K562 (cell line): ENCODE measurements around the gene SERPIND1. TPM values are rescaled to one million over a fixed set of nuclear protein-coding genes. Genes with fewer than 3 reads are reported as not detected.

ENCODE experiments used
- KDM5B ChIP-seq: fragments of 200-600 bp; sonication (generic); IDR thresholded peaks from 2 replicates; pipeline ENCODE4 v1.6.1; 2012; ENCODE audit warnings: low read depth, mild to moderate bottlenecking, moderate library complexity, low read length, control low read depth, inconsistent platforms; ENCODE audit not compliant: insufficient replicate concordance
- KLF1 ChIP-seq: fragments of 450-650 bp; IDR thresholded peaks from 2 replicates; pipeline ENCODE4 v1.6.1; 2016; ENCODE audit warnings: missing genetic modification characterization, missing compliant biosample characterization
- MBD1 ChIP-seq: fragments of 250-450 bp; sonication (Bioruptor Pico); IDR thresholded peaks from 2 replicates; pipeline ENCODE4 v1.8.0; 2022; ENCODE audit warnings: inconsistent platforms
- MGA ChIP-seq: fragments of 450-650 bp; IDR thresholded peaks from 2 replicates; pipeline ENCODE4 v1.6.1; 2016; ENCODE audit warnings: mild to moderate bottlenecking, moderate library complexity
- NCOA1 ChIP-seq: fragments of 450-650 bp; IDR thresholded peaks from 2 replicates; pipeline ENCODE4 v1.6.1; 2016; ENCODE audit warnings: low read depth
- PHB ChIP-seq: fragments of 250-450 bp; sonication (Bioruptor Pico); IDR thresholded peaks from 2 replicates; pipeline ENCODE4 v1.5.0; 2021
- STAT5A ChIP-seq: IDR thresholded peaks from 2 replicates; pipeline ENCODE4 v1.6.1; 2012; ENCODE audit warnings: low read length, inconsistent platforms, borderline replicate concordance
- THAP12 ChIP-seq: fragments of 250-450 bp; sonication (Bioruptor Pico); IDR thresholded peaks from 2 replicates; pipeline ENCODE4 v1.9.0; 2021; ENCODE audit warnings: mild to moderate bottlenecking, inconsistent platforms
- U2AF2 ChIP-seq: fragments of 200-400 bp; formaldehyde crosslinking; optimal IDR thresholded peaks from 2 replicates; pipeline ENCODE3; 2017; ENCODE audit warnings: low read depth, mild to moderate bottlenecking, low read length
- ZNF717 ChIP-seq: fragments of 250-450 bp; sonication (Bioruptor Pico); IDR thresholded peaks from 2 replicates; pipeline ENCODE4 v1.5.0; 2021
- polyA plus RNA-seq, 8 experiments: library from polyadenylated mRNA; depleted of rRNA in 4 of 8; stranded (reverse) in 5 of 8; unstranded in 3 of 8; fragments of >200 nt; fragmentation: Nextera tagmentation in 2 of 8; fragmentation: Illumina TruSeq in 1 of 8; extraction: Ambion mirVana in 2 of 8; extraction: Trizol in 1 of 8; gene quantifications; 2 replicates each; pipeline versions ENCODE4 v1.2.1 to v1.2.3, GENCODE V29; 2011 to 2014; ENCODE audit warnings: inconsistent platforms in 1 of 8, missing spikeins in 1 of 8
- total RNA-seq, 7 experiments: library from RNA; depleted of rRNA in 6 of 7; stranded (reverse); fragments of >200 nt in 6 of 7; fragmentation: Illumina TruSeq in 2 of 7; extraction: Trizol in 2 of 7; gene quantifications; 2 replicates each; pipeline versions ENCODE4 v1.2.1 to v1.2.3, GENCODE V29; 2011 to 2021; ENCODE audit warnings: low replicate concordance in 1 of 7

The SERPIND1 gene
- total and polyA plus RNA-seq, 9 of the 15 experiments (the other 6 are each of a cell fraction or from before 2014, with no cell fraction given): 0.04 to 0.11 (median 0.09) TPM; not detected in 6

DNA sequence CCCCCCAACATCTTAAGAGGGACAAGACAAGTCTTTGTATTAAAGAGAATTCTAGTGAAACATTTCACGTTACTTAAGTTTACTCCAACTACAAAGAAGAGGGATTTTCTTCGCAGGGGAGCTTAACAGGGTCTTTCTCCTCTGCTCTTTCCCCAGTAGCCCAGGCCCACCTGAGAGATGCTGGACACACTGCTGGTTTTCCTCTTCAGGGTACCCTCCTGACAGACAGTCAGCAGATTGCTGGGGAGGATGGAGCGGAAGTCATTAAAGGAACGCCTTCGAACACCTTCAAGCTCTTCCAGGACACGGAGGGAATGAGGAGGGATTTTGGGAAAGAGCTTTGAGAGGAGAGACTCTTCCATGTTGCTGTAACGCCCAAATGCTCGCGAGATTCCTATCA lies 45.6 kb downstream of the SERPIND1 start (continued):
- TF ChIP-seq MGA (no peak), THAP12 (CRISPR knock-in tag) (no peak), U2AF2 (no peak), NCOA1 (no peak), STAT5A (no peak), MBD1 (no peak), KDM5B (peak; percentile 28), KLF1 (tag) (peak; percentile 14; the same call in 1 of the 2 replicates), PHB (CRISPR knock-in tag) (no peak), ZNF717 (no peak)
